Left lung (tissue), 10 donors: Measurements from ENCODE around the gene PPP1R3F. TPM values are rescaled to one million over a fixed set of nuclear protein-coding genes. Genes with fewer than 3 reads are reported as not detected.

Source experiments
- ATAC-seq: fragments of 200-7000 bp; cut with Tn5 transposase; one replicate; pipeline ENCODE4 v1.9.1; 2020; ENCODE audit warnings: moderate library complexity
- DNase-seq, 4 donors: peaks; one replicate each; pipeline ENCODE4 v3.0.0-alpha.2; 2013 to 2020
- H3K27ac ChIP-seq, 2 donors: fragments of 200-600 bp; sonication (generic) in 1 of 2; one replicate each; pipeline versions ENCODE4 v1.5.0 to v1.8.0; 2020 to 2021
- H3K27me3 ChIP-seq, 2 donors: fragments of 200-600 bp; sonication (generic) in 1 of 2; one replicate each; pipeline versions ENCODE4 v1.5.0 to v1.8.0; 2020 to 2021
- H3K36me3 ChIP-seq, 2 donors: fragments of 200-600 bp; sonication (generic) in 1 of 2; one replicate each; pipeline versions ENCODE4 v1.5.0 to v1.8.0; 2020 to 2021
- H3K4me1 ChIP-seq, 2 donors: fragments of 200-600 bp; one replicate each; pipeline ENCODE4 v1.8.0; 2021
- H3K4me3 ChIP-seq, 2 donors: fragments of 200-600 bp; sonication (generic) in 1 of 2; one replicate each; pipeline versions ENCODE4 v1.5.0 to v1.8.0; 2020 to 2021; ENCODE audit warnings: mild to moderate bottlenecking in 1 of 2
- H3K9me3 ChIP-seq, 2 donors: fragments of 200-600 bp; sonication (generic) in 1 of 2; one replicate each; pipeline versions ENCODE4 v1.5.0 to v1.8.0; 2020 to 2021
- intact Hi-C, 2 donors: fragments of 100-400 bp; cut with DNase I; formaldehyde crosslinking; loops; one replicate each; pipeline versions ENCODE4 v1.11.2 to v1.14.2; 2022
- polyA plus RNA-seq, 6 donors: library from polyadenylated mRNA; unstranded; fragments of 120-200 nt; gene quantifications; one replicate each; pipeline ENCODE4 v1.2.1, GENCODE V29; 2013; ENCODE audit not compliant: insufficient read length in 6 of 6
- total RNA-seq, 2 donors: library from RNA; stranded (reverse); fragmentation: NEBNext Ultra II Directional; extraction: Animal tissue kit (Norgen Biotek cat#: 25700); gene quantifications; one replicate each; pipeline ENCODE4 v1.2.1, GENCODE V29; 2021
- TF ChIP-seq, protein P1 (sequence below), 2 donors: fragments of 200-600 bp; sonication (generic) in 1 of 2; IDR thresholded peaks; one replicate each; pipeline versions ENCODE4 v1.5.0 to v1.8.0; 2021; ENCODE audit warnings: antibody characterized with exemption in 2 of 2
- donor health status: DM: no; HTN: yes; CAD: no.
- donor health status: DM: no; HTN: no; CAD: no.

PPP1R3F gene
- total and polyA plus RNA-seq, 8 donors: 4.5 to 7.5 (median 6.3) TPM

DNA sequence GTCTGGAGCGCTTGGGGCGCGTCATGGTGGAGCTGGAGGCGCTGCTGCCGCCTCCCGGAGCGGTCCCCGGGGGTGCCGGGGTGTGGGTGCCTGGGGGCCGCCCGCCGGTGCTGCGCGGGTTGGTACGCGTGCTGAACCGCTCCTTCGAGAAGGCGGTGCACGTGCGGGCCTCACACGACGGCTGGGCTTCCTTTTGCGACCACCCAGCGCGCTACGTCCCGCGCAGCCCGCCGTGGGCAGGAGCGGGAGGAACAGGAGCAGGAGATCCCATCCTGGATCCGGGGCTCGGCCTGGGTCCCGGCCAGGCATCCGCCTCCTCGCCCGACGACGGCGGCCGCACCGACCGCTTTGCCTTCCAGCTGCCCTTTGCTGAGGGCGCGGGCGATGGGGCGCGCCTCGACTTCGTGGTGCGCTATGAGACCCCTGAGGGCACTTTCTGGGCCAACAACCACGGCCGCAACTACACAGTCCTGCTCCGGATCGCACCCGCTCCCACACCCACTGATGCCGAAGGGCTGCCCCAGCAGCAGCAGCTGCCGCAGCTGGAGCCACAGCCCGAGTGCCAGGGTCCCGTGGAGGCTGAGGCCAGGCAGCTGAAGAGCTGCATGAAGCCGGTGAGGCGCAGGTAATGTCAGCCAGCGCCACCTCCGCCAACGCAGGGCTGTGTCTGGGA lies 792 bp downstream of the PPP1R3F start:
- Histone ChIP-seq H3K9me3 (no peaks in the 10 kb centered on the region), H3K4me1 (peaks cover 7 to 29% of the 10 kb centered on the region in 2 donors), H3K4me3 (peak overlapping the region; percentile 45 to 67), H3K36me3 (no peaks in the 10 kb centered on the region), H3K27me3 (no peaks in the 10 kb centered on the region), H3K27ac (peak overlapping the region; percentile 85 to 92)
- peak in 1 of 4 donors; percentile 77 for DNase-seq
- TF ChIP-seq, protein P1, sequence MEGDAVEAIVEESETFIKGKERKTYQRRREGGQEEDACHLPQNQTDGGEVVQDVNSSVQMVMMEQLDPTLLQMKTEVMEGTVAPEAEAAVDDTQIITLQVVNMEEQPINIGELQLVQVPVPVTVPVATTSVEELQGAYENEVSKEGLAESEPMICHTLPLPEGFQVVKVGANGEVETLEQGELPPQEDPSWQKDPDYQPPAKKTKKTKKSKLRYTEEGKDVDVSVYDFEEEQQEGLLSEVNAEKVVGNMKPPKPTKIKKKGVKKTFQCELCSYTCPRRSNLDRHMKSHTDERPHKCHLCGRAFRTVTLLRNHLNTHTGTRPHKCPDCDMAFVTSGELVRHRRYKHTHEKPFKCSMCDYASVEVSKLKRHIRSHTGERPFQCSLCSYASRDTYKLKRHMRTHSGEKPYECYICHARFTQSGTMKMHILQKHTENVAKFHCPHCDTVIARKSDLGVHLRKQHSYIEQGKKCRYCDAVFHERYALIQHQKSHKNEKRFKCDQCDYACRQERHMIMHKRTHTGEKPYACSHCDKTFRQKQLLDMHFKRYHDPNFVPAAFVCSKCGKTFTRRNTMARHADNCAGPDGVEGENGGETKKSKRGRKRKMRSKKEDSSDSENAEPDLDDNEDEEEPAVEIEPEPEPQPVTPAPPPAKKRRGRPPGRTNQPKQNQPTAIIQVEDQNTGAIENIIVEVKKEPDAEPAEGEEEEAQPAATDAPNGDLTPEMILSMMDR (IDR thresholded peaks at IDR 0.05): no peak
- intact Hi-C loops: no loop called here
- ATAC-seq: no peak

DNA sequence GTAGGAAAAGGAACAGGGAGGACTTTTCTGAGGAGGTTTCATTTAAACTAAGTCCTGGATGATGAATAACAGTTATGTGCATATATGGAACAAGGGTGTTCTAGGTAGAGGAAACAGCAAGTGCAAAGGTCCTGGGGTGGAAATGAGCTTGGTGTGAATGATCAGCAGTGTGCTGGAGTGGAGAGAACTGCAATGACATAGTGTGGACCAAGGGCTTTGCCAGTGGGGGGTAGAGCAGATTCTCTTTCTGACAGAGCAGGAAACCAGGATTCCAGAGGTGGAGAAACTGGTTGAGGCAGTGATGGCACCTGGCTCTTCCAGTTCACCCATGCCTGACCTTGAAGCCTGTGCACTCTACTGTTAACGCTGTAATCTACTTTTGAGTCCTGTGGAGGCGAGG lies 1.7 kb downstream of the PPP1R3F start:
- H3K9me3 ChIP-seq: no peaks in the 10 kb centered on the region
- no peaks in the 10 kb centered on the region for H3K27me3 ChIP-seq
- no peak overlapping the region for H3K27ac ChIP-seq
- H3K36me3 ChIP-seq: no peaks in the 10 kb centered on the region
- H3K4me3 ChIP-seq: no peak overlapping the region
- intact Hi-C loops: no loop called here
- TF ChIP-seq, protein P1 (IDR thresholded peaks at IDR 0.05): no peak
- ATAC-seq (no peak), DNase-seq (no peak)
- H3K4me1 ChIP-seq: peaks cover 7 to 29% of the 10 kb centered on the region in 2 donors

DNA sequence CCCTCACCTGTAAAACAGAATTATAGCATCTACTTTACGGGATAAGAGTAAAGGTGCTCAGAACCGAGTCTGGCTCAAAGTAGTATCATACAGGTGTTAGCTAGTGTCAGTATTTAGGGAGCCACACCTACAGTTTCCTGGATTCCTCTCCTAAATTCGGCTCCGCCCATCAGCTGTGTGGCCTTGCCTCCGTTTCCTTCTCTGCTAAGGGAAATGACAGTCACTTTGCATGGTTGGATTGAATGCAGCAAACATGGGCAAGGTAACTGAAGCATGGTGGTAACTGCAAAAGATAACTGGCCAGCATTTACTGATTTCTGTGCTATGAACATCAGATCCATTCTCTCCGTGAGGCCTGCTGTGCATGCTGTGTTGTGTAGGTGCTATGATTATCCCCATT lies 2.8 kb downstream of the PPP1R3F start:
- no peak for DNase-seq
- H3K27ac ChIP-seq: no peak overlapping the region
- H3K4me1 ChIP-seq: peaks cover 7 to 29% of the 10 kb centered on the region in 2 donors
- no peak overlapping the region for H3K4me3 ChIP-seq
- ATAC-seq: no peak
- no peaks in the 10 kb centered on the region for H3K36me3 ChIP-seq
- TF ChIP-seq, protein P1 (IDR thresholded peaks at IDR 0.05): no peak
- H3K27me3 ChIP-seq: no peaks in the 10 kb centered on the region
- intact Hi-C loops: no loop called here
- H3K9me3 ChIP-seq: no peaks in the 10 kb centered on the region

DNA sequence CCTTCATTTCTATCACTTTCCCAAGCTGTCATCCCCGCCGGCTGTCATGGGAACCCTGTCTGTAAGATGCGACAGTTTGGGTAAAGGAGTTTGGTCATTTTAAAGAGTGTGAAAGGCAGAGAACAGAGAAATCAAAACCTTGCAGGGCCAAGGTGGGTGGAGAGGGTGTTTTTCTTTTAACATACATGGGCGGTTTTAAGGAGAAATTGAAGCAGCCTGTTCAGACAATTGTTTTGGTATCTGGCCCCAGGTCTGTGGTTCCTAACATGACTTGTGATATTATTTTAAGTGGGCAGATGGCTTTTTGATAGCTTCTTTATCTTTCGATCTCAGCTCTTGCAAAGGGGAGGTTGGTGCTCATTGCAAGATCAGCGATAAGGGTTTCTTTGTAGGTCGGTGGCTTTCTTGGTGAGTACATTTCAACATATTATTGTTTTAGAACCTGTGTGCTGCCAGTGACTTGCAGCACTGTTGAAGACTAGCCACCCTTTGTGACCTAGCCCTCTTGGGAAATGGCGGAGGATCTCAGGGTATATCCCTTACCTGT lies 3.7 kb downstream of the PPP1R3F start:
- no peak overlapping the region for H3K27ac ChIP-seq
- peaks cover 7 to 29% of the 10 kb centered on the region in 2 donors for H3K4me1 ChIP-seq
- ATAC-seq: no peak
- H3K9me3 ChIP-seq: no peaks in the 10 kb centered on the region
- H3K27me3 ChIP-seq: no peaks in the 10 kb centered on the region
- H3K4me3 ChIP-seq: no peak overlapping the region
- no peak for DNase-seq
- H3K36me3 ChIP-seq: no peaks in the 10 kb centered on the region
- TF ChIP-seq, protein P1 (IDR thresholded peaks at IDR 0.05): no peak
- intact Hi-C loops: no loop called here

DNA sequence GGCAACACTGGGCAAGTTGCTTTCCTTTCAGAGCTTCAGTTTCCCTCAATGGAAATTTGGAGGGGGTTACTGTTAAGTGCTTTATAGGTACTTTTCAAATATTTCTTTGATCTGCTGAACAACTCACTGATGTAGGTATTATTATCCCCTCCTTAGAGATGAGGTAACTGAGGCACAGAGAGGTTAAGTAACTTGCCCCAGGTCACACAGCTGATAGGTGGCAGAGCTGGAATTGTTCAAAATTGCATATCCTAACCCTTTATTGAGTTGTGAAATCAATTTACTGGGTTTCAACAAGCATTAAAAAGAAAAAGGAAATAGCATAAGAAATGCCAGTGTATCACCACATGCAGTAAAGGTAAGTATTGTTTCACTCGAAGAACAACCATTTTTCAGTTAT lies 6.6 kb downstream of the PPP1R3F start:
- H3K36me3 ChIP-seq: no peaks in the 10 kb centered on the region
- H3K27ac ChIP-seq: no peak overlapping the region
- ATAC-seq: no peak
- no peak for DNase-seq
- peaks cover 4 to 21% of the 10 kb centered on the region in 2 donors for H3K4me1 ChIP-seq
- intact Hi-C loops: no loop called here
- TF ChIP-seq, protein P1 (IDR thresholded peaks at IDR 0.05): no peak
- no peaks in the 10 kb centered on the region for H3K27me3 ChIP-seq
- no peaks in the 10 kb centered on the region for H3K9me3 ChIP-seq
- H3K4me3 ChIP-seq: no peak overlapping the region
